GM19351 (cell line): Measurements from ENCODE around the gene MTG2.
A peak's percentile ranks its signal among the peaks of the same experiment; 100 is the strongest.

ENCODE experiments used
- ATAC-seq: cut with Tn5 transposase; IDR thresholded peaks from one replicate; pipeline ENCODE4 v1.9.1; 2021; ENCODE audit warnings: mild to moderate bottlenecking, moderate library complexity; ENCODE audit not compliant: unreplicated experiment

MTG2 gene

GRCh38 chr20:62179162-62179504 is 3.7 kb upstream of the MTG2 start:
- ATAC-seq, result no peak

DNA sequence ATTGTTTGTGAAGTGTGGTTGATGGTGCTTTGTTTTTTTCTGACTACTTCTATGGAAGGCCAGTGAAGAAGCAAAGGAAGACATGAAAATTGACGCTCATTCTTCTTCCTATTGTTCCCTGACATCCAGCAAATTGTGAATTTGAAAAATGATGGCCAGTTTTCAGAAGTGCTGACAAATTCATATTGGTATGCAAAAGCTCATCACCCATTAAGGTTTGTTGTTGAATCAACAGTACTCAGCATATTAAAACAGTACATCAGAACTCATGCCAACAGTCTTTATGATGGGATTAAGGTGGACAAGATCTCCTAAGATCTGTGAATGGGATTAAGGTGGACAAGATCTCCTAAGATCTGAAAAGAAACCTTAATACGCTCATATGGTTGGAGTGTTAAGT is 1.0 kb upstream of the MTG2 start:
- no peak for ATAC-seq

- no peak for ATAC-seq
These were observed 756 bp downstream of the MTG2 start for GRCh38 chr20:62183426-62184142.

GRCh38 chr20:62186096-62186426 is 3.2 kb downstream of the MTG2 start:
- no peak for ATAC-seq

DNA sequence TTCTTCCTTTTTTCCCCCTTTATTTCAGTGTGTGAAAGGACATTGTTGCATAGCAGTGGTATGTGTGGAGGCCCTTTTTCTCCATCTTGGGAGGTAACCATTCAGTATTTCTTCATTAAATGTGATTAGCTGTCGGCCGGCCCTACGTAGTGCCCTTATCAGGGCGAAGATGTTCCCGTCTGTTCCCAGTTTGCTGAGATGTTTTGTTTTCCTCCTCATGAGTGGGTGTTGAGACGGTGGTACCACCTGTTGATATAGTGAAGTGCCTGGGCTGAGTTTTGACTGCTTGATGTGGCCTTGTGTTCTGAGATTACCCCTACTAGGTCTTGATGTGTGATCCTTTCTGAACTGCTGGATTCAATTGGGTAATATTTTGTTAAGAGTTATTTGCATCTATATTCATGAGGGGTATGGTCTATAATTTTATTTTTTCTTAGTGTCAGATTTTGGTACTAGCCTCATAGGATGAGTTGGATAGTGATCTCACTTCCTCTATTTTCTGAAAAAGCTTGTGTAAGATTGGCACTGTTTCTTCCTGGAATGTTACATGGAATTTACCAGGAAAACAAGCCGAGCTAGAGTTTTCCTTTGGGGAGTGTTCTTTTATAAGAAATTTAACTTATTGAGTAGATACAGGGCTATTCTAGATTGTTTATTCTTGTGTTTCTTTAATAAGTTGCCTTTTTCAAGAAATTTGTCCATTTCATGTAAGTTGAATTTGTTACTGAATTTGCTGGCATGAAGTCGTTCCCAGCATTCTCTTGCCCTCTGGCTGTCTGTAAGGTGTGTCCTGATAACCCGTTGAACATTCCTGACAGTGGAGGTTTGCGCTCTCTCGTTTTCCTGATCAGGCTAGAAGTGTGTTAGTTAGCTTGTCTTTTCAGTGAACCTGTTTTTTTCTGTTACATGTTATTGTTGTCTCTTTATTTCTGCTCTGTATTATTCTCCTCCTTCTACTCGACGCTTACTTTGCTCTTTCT is 4.3 kb downstream of the MTG2 start:
- no peak for ATAC-seq

GRCh38 chr20:62190639-62191411 is 8.0 kb downstream of the MTG2 start:
- ATAC-seq, result no peak

GRCh38 chr20:62191781-62192559 is 9.1 kb downstream of the MTG2 start:
- no peak for ATAC-seq

GRCh38 chr20:62192635-62193034 is 9.8 kb downstream of the MTG2 start:
- ATAC-seq, result no peak

- no peak for ATAC-seq
These were observed 10.5 kb downstream of the MTG2 start for GRCh38 chr20:62193079-62194025.

DNA sequence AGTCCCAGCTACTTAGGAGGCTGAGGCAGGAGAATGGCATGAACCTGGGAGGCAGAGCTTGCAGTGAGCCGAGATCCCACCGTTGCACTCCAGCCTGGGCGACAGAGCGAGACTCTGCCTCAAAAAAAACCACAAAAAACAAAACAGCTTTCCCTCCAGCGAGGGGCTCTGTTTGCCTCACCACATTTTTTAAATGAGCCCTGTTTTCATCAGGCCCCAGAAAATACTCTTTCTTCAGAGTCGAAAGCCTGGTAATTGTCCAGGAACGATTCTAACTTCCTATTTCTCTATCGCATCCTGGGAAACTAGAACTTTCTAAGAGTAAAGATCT is 12.2 kb downstream of the MTG2 start:
- no peak for ATAC-seq

GRCh38 chr20:62195736-62196135 is 12.9 kb downstream of the MTG2 start:
- ATAC-seq, result no peak

DNA sequence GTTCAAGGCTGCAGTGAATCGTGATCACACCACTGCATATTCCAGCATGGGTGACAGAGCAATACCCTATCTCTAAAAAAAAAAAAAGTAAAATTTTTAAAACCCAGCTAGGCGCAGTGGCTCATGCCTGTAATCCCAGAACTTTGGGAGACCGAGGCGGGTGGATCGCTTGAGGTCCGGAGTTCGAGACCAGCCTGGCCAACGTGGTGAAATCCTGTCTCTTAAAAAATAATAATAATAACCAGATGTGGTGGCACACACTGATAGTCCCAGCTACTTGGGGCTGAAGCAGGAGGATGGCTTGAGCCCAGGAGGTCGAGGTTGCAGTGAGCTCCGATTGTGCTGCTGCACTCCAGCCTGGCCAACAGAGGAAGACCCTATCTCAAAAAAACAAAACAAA is 13.5 kb downstream of the MTG2 start:
- no peak for ATAC-seq

DNA sequence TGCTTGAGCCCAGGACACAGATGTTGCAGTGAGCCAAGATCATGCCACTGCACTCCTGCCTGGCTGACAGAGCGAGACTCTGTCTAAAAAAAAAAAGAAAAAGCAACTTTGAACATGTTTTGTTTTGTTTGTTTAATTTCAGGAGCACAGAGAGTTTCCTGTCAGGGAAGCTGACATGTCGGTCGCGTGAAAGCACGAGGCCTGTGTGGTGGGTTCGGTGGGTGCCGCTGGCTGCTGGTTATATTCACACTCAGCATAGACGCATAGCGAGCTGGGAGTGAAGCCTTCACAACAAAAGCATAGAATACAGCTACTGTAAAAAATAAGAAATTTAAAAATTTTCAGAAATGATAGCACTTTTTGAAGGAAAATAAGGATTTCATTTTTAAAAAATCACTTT is 14.5 kb downstream of the MTG2 start:
- ATAC-seq, result no peak

DNA sequence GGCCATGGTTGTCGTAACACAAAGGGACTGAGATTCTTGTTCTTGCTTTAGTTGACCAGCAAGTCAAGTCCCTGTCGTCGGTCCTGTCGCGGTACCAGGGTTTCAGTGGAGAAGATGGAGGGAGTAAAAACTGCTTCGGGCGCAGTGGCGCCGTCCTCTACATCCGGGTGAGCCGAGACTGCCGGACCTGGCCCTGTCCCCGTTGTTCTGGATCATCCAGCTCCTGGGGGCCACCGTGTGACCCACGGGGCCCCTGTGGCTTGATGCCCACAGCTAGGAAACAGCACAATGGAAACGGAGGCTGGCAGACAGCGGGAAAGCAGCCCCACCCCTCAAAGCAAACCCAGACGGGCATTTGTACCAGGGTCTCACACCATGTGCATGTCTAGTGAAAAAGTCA is 15.0 kb downstream of the MTG2 start:
- no peak for ATAC-seq

- no peak for ATAC-seq
These were observed 15.7 kb downstream of the MTG2 start for GRCh38 chr20:62198496-62198895.

DNA sequence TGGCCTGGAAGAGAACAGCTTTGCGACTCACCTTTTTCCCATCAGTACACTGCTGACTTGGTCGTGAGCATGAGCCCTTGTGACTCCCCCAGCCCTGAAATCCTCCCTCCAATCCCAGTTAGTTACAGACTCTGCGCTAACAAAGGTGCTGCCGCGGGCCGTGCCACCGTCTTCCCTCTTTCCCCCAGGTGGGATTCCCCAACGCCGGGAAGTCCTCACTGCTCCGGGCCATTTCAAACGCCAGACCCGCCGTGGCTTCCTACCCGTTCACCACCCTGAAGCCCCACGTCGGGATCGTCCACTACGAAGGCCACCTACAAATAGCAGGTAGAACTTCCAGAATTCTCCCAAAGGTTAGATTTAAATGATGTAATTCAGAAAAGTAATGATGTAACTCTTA is 16.1 kb downstream of the MTG2 start:
- ATAC-seq, result no peak

- no peak for ATAC-seq
These were observed 17.8 kb downstream of the MTG2 start for GRCh38 chr20:62200491-62201172.

DNA sequence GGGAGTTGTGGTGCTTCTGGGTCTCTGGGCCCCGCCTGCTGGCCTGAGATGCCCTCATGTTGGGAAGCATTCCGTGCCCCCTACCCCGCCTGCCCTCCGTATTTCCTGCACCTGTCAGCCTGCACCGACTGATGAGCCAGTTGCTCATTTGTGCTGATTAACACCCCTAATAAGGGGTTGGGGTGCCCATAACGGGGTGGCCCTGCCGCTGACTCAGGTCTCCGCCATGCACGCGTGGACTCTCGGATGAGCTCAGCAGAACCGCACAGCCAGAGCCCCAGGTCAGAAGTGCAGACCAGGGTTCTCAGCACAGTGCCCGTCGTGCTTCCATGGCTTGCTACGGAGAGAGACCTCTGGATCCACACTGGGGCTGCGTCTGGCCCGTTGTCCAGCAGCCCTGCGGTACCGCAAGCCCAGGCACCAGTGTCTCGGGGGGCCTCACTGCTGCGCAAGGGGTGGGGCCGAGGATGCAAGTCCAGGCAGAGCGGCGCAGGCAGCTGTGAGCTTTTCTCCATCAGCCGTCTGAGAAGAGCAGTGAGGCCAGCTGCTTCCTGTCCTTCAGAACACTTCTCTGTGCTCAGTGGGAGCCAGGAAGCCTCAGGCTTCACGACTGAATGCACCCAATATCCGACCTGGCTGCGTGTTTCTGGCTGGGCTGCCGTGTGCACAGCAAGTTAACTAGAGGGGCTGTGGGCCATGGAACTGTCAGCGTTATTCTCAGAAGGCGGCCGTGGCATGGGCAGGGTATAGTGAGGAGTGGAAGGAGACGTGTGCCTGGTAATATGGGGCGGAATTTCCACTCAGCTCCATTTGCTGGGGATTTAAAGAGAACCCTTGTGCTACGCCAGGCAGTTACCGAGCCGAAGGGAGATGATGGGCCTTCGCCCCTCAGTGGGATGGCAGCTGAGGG is 18.6 kb downstream of the MTG2 start:
- peak; percentile 90 for ATAC-seq
